ENCODE results near the gene SDK1.

DNA sequence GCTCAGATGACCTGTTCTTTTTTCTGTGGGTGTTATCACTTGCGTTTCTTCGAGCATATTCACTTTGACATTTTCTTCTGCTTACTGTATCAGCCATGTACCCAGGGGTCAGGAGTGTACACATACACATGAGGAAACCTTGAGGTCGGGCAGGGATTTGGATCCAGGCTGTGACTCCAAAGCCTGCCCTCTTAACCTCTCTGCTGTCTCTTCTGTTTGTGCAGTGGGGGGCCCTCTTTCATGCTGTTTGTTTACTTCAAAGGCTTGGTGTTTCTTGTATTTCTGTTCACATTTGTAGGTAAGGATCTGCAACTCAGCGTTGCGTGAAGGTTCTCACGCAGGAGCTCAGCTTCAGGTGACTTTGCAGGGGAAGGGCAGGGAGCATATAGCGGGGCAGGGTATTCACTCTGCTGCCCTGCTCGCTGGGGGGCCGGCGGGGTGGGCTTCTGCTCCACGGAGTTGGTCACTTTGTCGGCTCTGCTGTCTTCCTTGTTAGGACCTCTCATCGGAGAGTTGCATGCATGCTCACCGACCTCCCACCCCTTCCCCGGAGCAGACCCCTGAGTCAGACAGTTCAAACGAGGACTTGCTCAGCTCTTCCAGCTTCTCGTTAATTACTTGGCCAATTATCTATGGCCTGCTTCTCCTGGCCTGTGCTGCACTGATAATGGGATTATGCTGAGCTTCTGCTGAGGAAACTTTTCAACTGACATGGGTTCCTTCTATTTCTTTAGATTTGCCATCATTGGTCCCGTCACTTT, 77.5 kb downstream of the SDK1 start:
- TF ChIP-seq, protein P1, sequence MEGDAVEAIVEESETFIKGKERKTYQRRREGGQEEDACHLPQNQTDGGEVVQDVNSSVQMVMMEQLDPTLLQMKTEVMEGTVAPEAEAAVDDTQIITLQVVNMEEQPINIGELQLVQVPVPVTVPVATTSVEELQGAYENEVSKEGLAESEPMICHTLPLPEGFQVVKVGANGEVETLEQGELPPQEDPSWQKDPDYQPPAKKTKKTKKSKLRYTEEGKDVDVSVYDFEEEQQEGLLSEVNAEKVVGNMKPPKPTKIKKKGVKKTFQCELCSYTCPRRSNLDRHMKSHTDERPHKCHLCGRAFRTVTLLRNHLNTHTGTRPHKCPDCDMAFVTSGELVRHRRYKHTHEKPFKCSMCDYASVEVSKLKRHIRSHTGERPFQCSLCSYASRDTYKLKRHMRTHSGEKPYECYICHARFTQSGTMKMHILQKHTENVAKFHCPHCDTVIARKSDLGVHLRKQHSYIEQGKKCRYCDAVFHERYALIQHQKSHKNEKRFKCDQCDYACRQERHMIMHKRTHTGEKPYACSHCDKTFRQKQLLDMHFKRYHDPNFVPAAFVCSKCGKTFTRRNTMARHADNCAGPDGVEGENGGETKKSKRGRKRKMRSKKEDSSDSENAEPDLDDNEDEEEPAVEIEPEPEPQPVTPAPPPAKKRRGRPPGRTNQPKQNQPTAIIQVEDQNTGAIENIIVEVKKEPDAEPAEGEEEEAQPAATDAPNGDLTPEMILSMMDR (IDR thresholded peaks at IDR 0.05): no peak
- TF ChIP-seq POLR2A (IDR thresholded peaks at IDR 0.05): no peak

Data from body of pancreas (tissue), 4 donors.